ENCODE measurements around the gene PPP3CA. TPM values are rescaled to one million over a fixed set of nuclear protein-coding genes. Genes with fewer than 3 reads are reported as not detected.

PPP3CA gene
- total and polyA plus RNA-seq, 2 of the 13 experiments (the other 11 are each of a cell fraction or from before 2014, with no cell fraction given), result 4.8 to 13.2 TPM

- TF ChIP-seq, protein P1, sequence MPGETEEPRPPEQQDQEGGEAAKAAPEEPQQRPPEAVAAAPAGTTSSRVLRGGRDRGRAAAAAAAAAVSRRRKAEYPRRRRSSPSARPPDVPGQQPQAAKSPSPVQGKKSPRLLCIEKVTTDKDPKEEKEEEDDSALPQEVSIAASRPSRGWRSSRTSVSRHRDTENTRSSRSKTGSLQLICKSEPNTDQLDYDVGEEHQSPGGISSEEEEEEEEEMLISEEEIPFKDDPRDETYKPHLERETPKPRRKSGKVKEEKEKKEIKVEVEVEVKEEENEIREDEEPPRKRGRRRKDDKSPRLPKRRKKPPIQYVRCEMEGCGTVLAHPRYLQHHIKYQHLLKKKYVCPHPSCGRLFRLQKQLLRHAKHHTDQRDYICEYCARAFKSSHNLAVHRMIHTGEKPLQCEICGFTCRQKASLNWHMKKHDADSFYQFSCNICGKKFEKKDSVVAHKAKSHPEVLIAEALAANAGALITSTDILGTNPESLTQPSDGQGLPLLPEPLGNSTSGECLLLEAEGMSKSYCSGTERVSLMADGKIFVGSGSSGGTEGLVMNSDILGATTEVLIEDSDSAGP (CRISPR knock-in tag; IDR thresholded peaks at IDR 0.05; ENCODE audit: borderline replicate concordance), result peak; percentile 76; the same call in 1 of the 2 replicates
- peak; percentile 94 for TF ChIP-seq HOXA9 (CRISPR knock-in tag; IDR thresholded peaks at IDR 0.05; ENCODE audit: borderline replicate concordance)
- TF ChIP-seq ZFP1 (CRISPR knock-in tag; IDR thresholded peaks at IDR 0.05), result 0 out of 2 replicates have a peak, but pooled peaks have one; percentile 28
- TF ChIP-seq MAFK (conservative IDR thresholded peaks at IDR 0.05 in 1 of 2, IDR thresholded peaks at IDR 0.05 in 1 of 2; ENCODE audit: low read length in 2 of 2), result no peak
- peak; percentile 67; the same call in 1 of the 2 replicates for TF ChIP-seq ZNF576 (CRISPR knock-in tag; IDR thresholded peaks at IDR 0.05)
- 0 out of 2 replicates have a peak, but pooled peaks have one; percentile 23 for TF ChIP-seq USF2 (IDR thresholded peaks at IDR 0.05; ENCODE audit: low read depth, low read length)
- no peak; the same call in none of the 2 replicates for TF ChIP-seq USF2 (CRISPR knock-in tag; IDR thresholded peaks at IDR 0.05; ENCODE audit: borderline replicate concordance)
- TF ChIP-seq, protein P2, sequence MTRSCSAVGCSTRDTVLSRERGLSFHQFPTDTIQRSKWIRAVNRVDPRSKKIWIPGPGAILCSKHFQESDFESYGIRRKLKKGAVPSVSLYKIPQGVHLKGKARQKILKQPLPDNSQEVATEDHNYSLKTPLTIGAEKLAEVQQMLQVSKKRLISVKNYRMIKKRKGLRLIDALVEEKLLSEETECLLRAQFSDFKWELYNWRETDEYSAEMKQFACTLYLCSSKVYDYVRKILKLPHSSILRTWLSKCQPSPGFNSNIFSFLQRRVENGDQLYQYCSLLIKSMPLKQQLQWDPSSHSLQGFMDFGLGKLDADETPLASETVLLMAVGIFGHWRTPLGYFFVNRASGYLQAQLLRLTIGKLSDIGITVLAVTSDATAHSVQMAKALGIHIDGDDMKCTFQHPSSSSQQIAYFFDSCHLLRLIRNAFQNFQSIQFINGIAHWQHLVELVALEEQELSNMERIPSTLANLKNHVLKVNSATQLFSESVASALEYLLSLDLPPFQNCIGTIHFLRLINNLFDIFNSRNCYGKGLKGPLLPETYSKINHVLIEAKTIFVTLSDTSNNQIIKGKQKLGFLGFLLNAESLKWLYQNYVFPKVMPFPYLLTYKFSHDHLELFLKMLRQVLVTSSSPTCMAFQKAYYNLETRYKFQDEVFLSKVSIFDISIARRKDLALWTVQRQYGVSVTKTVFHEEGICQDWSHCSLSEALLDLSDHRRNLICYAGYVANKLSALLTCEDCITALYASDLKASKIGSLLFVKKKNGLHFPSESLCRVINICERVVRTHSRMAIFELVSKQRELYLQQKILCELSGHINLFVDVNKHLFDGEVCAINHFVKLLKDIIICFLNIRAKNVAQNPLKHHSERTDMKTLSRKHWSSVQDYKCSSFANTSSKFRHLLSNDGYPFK (CRISPR knock-in tag; IDR thresholded peaks at IDR 0.05; ENCODE audit: borderline replicate concordance), result peak; percentile 51; the same call in 1 of the 2 replicates
- peak; percentile 79 for TF ChIP-seq NFYB (CRISPR knock-in tag; IDR thresholded peaks at IDR 0.05)
- TF ChIP-seq ZBTB26 (CRISPR knock-in tag; IDR thresholded peaks at IDR 0.05; ENCODE audit: borderline replicate concordance), result peak; percentile 60; the same call in 1 of the 2 replicates
- TF ChIP-seq, protein P3, sequence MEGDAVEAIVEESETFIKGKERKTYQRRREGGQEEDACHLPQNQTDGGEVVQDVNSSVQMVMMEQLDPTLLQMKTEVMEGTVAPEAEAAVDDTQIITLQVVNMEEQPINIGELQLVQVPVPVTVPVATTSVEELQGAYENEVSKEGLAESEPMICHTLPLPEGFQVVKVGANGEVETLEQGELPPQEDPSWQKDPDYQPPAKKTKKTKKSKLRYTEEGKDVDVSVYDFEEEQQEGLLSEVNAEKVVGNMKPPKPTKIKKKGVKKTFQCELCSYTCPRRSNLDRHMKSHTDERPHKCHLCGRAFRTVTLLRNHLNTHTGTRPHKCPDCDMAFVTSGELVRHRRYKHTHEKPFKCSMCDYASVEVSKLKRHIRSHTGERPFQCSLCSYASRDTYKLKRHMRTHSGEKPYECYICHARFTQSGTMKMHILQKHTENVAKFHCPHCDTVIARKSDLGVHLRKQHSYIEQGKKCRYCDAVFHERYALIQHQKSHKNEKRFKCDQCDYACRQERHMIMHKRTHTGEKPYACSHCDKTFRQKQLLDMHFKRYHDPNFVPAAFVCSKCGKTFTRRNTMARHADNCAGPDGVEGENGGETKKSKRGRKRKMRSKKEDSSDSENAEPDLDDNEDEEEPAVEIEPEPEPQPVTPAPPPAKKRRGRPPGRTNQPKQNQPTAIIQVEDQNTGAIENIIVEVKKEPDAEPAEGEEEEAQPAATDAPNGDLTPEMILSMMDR (CRISPR knock-in tag; IDR thresholded peaks at IDR 0.05), result peak; percentile 32; the same call in 1 of the 2 replicates
- TF ChIP-seq MIER3 (CRISPR knock-in tag; IDR thresholded peaks at IDR 0.05; ENCODE audit: borderline replicate concordance), result peak; percentile 54; the same call in 1 of the 2 replicates
- peak; percentile 69 for TF ChIP-seq ZNF781 (CRISPR knock-in tag; IDR thresholded peaks at IDR 0.05; ENCODE audit: borderline replicate concordance, not compliant biosample characterization)
- peak; percentile 47 for TF ChIP-seq HDAC2 (CRISPR knock-in tag; IDR thresholded peaks at IDR 0.05)
- TF ChIP-seq REPIN1 (CRISPR knock-in tag; IDR thresholded peaks at IDR 0.05; ENCODE audit: borderline replicate concordance, low read depth), result peak; percentile 20; the same call in 1 of the 2 replicates
- TF ChIP-seq, protein P4, sequence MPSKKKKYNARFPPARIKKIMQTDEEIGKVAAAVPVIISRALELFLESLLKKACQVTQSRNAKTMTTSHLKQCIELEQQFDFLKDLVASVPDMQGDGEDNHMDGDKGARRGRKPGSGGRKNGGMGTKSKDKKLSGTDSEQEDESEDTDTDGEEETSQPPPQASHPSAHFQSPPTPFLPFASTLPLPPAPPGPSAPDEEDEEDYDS (CRISPR knock-in tag; IDR thresholded peaks at IDR 0.05), result peak; percentile 90
Observed at GRCh38 chr4:101347557-101348366, 436 bp upstream of the PPP3CA start (continued).
